Effector memory CD8-positive, alpha-beta T cell (primary cell): ENCODE results near the gene GNL3L.
"Not testable (repeated sequence)": the region's sequence is repeated elsewhere in the genome, so short reads cannot be mapped to it uniquely, and the experiment has no call there.

Experiments
- ATAC-seq: fragments of 150-1000 bp; cut with Tn5 transposase; replicated peaks from 2 replicates; pipeline ENCODE4 v1.10.0; 2021; ENCODE audit warnings: mild to moderate bottlenecking, moderate library complexity
- DNase-seq, 3 experiments: peaks; one replicate each; pipeline ENCODE4 v3.0.0; 2021
- H3K27ac Mint-ChIP-seq, 2 donors: one replicate each; pipeline ENCODE4 v1.8.0; 2022; ENCODE audit warnings: mild to moderate bottlenecking in 2 of 2, mixed read lengths in 2 of 2, moderate library complexity in 2 of 2
- H3K27me3 Mint-ChIP-seq, 2 donors: one replicate each; pipeline ENCODE4 v1.8.0; 2022; ENCODE audit warnings: mixed read lengths in 2 of 2
- H3K36me3 Mint-ChIP-seq: one replicate; pipeline ENCODE4 v1.8.0; 2022; ENCODE audit warnings: mild to moderate bottlenecking, moderate library complexity, mixed read lengths; ENCODE audit not compliant: insufficient read depth
- H3K4me1 Mint-ChIP-seq, 2 donors: one replicate each; pipeline ENCODE4 v1.8.0; 2022; ENCODE audit warnings: low read depth in 2 of 2, mixed read lengths in 2 of 2
- H3K4me3 Mint-ChIP-seq, 2 donors: one replicate each; pipeline ENCODE4 v1.8.0; 2022; ENCODE audit warnings: mild to moderate bottlenecking in 2 of 2, mixed read lengths in 2 of 2, moderate library complexity in 2 of 2
- H3K9me3 Mint-ChIP-seq, 2 donors: one replicate each; pipeline ENCODE4 v1.8.0; 2022; ENCODE audit warnings: mixed read lengths in 2 of 2
- total RNA-seq, 9 experiments: gene quantifications; one replicate each; lab custom pipeline; 2026; lab: John Stamatoyannopoulos, UW

GNL3L gene, protein sequence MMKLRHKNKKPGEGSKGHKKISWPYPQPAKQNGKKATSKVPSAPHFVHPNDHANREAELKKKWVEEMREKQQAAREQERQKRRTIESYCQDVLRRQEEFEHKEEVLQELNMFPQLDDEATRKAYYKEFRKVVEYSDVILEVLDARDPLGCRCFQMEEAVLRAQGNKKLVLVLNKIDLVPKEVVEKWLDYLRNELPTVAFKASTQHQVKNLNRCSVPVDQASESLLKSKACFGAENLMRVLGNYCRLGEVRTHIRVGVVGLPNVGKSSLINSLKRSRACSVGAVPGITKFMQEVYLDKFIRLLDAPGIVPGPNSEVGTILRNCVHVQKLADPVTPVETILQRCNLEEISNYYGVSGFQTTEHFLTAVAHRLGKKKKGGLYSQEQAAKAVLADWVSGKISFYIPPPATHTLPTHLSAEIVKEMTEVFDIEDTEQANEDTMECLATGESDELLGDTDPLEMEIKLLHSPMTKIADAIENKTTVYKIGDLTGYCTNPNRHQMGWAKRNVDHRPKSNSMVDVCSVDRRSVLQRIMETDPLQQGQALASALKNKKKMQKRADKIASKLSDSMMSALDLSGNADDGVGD
- total RNA-seq, result 75.8 to 163 (median 128) reads per million in 9 experiments

DNA sequence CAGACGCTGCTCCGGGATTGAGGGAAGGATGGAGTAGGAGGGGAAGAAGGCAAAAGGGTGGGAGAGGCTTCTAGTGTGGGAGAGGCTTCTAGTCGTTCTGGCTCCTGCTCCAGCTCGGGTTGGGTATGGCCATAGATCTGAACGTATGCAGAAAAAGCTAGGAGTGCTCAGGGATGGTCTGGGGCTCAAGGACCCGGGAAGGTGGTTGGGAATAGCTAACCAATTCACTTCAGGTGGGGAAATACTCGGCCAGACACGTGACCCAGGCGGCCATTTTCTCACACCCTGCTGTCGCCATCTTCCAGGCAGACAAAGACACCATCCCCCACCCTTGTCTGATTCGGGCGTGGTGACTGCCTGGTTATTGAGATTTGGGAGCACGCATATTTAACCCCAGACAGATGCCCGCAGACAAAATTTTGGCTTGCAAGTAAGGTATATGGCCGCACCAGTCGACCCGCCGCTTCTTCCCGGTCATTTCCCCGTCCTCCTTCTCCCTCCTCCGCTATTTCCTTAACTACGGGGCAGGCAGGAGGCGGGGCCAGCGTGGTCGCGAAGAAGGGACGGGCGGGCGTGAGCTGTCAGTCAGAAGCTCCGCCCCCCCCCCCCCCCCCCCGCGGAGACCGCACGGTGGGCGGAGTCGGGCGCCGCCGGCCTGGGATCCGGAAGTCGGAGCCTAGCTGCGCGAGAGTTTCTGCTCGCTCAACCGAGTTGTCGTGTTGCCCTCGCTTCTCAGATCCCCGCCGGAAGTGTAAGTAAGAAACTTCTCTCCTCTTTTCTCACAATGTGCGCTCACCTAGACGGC, at the start of gene GNL3L:
GNL3L (plus strand) TSS at position 668 of the 805 bp plus-strand sequence. CDS start 2,348 bp downstream, outside the sequence.
- peaks cover 0 to 3% of the 10 kb centered on the region in 2 donors for H3K9me3 Mint-ChIP-seq
- peaks cover 17% of the 10 kb centered on the region for H3K36me3 Mint-ChIP-seq
- DNase-seq, result peak; percentile 62 to 68 (median 66)
- no peaks in the 10 kb centered on the region for H3K27me3 Mint-ChIP-seq
- peak within 1 kb of the TSS; percentile 89 to 91 for H3K27ac Mint-ChIP-seq
- ATAC-seq, result peak; percentile 87
- peaks cover 19 to 23% of the 10 kb centered on the region in 2 donors for H3K4me1 Mint-ChIP-seq
- peak within 1 kb of the TSS; percentile 89 to 90 for H3K4me3 Mint-ChIP-seq

DNA sequence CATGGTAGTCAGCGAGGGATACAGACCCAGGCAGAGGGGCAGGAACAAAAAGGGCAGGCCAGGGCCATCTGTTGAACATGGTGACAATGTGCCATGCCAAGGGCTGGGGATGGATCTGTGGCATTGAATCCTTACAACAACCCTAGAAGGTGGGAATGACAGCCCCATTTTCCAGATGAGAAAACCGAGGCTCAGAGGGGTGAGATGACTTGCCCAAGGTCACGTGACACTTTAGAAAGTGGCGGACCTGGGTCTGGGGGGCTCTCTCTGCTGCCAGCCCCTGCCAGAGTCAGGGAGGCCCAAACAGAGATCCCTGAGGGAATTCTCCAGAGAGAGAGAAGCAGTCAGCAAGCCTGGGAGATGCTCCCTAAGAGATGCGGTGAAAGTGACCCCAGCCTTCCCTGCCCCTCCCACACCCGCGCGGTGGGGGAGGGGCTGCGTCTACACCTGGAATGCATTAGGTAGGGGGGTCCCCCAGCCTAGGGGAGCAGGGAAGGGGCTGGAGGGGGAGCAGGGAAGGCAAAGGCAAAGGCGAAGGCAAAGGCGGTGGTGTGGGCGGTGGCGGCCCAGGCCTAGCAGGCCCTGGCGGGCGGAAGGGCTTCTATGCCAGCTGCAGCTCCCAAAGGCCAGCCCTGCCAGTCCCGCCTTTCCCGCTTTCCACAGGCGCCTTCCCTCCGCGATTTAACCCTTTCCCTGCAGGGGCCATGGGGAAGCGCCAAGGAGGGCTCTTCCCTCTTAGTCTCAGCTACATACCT, 47.0 kb upstream of the GNL3L start:
- no peak overlapping the region for H3K4me3 Mint-ChIP-seq
- no peaks in the 10 kb centered on the region for H3K9me3 Mint-ChIP-seq
- no peak overlapping the region for H3K27ac Mint-ChIP-seq
- no peak for DNase-seq
- no peak for ATAC-seq
- H3K4me1 Mint-ChIP-seq, result no peaks in the 10 kb centered on the region
- peaks cover 0 to 17% of the 10 kb centered on the region in 2 donors for H3K27me3 Mint-ChIP-seq
- no peaks in the 10 kb centered on the region for H3K36me3 Mint-ChIP-seq

DNA sequence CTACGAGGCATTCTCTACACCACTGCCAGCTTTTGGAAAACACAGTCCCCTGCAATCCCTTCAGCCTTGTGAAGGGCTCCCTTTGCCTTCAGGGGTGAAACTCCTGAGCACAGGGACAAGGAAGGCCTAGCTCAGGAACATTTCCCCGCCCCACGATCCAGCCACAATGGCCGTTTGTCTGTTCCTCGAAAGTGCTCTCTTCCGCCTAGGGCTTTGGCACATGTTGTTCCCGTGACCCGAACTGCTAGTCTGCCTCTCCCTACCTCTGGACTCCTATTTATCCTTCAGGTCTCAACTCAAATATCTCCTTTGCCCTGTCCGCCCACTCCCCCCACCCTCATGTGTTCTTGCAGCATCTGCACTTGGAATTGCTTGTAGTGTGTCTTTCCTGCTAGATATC, 46.1 kb upstream of the GNL3L start:
- H3K9me3 Mint-ChIP-seq, result no peaks in the 10 kb centered on the region
- H3K4me1 Mint-ChIP-seq, result no peaks in the 10 kb centered on the region
- H3K4me3 Mint-ChIP-seq, result no peak overlapping the region
- no peak overlapping the region for H3K27ac Mint-ChIP-seq
- H3K27me3 Mint-ChIP-seq, result peaks cover 0 to 17% of the 10 kb centered on the region in 2 donors
- ATAC-seq, result no peak
- no peaks in the 10 kb centered on the region for H3K36me3 Mint-ChIP-seq
- no peak for DNase-seq

DNA sequence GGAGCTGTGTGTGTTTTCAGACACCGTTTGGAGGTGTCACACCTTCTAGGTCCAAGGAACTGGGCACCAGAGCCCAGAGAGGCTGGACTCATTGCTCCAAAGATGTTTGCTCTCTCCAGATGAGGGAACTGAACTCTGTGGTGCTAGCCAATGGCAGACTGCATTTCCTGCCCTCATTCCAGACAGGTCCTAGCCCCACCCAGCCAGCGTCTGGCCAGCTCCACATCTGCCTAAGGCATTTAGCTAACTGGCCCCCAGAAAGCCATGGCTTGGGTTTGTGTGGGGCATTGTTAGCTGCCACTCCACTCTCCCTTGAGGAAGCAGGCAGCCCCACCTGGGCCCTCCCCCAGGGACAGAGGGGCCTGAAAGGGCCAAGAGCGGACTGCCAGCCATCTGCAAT, 45.4 kb upstream of the GNL3L start:
- Mint-ChIP-seq H3K9me3 (no peaks in the 10 kb centered on the region), H3K36me3 (no peaks in the 10 kb centered on the region), H3K4me3 (no peak overlapping the region), H3K27me3 (peaks cover 0 to 17% of the 10 kb centered on the region in 2 donors), H3K4me1 (no peaks in the 10 kb centered on the region), H3K27ac (no peak overlapping the region)
- ATAC-seq, result no peak
- no peak for DNase-seq

DNA sequence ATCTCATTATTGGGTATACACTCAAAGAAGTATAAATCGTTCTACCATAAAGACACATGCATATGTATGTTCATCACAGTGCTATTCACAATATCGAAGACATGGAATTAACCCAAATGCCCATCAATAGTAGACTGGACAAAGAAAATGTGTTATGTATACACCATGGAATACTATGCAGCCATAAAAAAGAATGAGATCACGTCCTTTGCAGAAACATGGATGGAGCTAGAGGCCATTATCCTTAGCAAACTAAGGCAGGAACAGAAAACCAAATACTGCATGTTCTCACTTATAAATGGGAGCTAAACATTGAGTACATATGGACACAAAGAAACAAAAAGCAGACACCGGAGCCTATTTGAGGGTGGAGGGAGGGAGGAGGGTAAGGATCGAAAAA, 40.2 kb upstream of the GNL3L start:
- H3K27me3 Mint-ChIP-seq, result peaks cover 22 to 24% of the 10 kb centered on the region in 2 donors
- H3K4me3 Mint-ChIP-seq, H3K9me3 Mint-ChIP-seq, H3K27ac Mint-ChIP-seq, DNase-seq, H3K4me1 Mint-ChIP-seq, H3K36me3 Mint-ChIP-seq, ATAC-seq: not testable (repeated sequence)

DNA sequence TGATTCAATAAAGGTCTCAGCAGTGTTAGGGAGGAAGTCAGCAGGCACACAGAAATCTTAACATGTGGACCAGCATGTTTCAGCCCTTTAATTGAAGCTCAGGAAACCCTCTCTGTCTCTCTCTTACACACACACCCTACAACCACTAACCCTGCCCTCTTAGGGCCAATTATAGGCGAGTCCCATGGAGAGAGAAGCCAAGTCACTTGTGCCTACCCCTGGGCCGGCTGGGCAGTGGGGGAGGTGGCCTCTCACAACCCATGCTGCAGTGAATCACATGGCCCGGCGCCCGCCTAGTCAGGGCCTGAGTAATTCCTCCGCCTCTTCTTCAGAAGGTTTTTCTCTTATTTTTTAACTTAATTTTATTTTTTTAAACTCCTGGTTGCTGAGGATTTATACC, 37.7 kb upstream of the GNL3L start:
- DNase-seq (no peak), ATAC-seq (no peak)
- Mint-ChIP-seq H3K4me1 (peaks cover 0 to 5% of the 10 kb centered on the region in 2 donors), H3K4me3 (no peak overlapping the region), H3K9me3 (peaks cover 0 to 2% of the 10 kb centered on the region in 2 donors), H3K27me3 (peaks cover 32 to 38% of the 10 kb centered on the region in 2 donors), H3K27ac (no peak overlapping the region), H3K36me3 (no peaks in the 10 kb centered on the region)

DNA sequence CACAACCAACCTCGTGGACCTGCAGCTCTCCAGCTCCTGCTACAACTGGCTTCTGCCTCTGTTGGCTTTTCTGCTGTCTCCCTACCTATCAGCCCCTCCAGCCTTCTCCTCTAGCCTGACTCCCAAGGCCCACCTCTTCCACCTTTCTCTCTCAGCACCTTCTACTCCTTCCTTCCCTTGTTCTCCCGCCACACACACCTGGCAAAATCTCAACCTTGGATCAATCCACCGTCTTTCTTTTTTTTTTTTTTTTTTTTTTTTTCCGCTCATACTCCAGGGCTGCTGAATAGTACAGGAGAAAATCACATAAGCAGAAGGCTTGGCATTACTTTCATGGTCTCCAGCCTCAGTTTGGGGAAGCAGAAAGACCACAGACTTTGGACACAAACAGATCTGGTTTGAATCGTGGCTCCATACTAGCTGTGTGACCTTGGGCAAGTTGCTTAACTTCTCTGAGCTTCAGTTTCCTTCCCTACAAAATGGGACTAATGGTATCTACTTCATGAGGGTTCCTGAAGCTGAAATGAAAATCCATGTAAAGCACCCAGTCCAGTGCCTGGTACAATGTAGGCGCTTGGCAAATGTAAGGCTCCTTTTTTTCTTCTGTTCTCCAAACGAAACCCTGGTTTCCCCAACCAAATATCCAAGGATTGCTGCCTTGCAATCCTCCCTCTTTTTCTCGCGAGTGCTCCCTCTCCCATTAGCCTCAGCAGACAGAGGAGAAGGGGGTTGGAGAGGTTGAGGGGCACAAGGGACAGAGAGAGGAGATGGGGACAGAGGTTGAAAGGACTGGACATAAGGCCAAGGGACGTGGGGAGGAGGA, 35.6 kb upstream of the GNL3L start:
- H3K27ac Mint-ChIP-seq, result no peak overlapping the region
- ATAC-seq, result no peak

DNA sequence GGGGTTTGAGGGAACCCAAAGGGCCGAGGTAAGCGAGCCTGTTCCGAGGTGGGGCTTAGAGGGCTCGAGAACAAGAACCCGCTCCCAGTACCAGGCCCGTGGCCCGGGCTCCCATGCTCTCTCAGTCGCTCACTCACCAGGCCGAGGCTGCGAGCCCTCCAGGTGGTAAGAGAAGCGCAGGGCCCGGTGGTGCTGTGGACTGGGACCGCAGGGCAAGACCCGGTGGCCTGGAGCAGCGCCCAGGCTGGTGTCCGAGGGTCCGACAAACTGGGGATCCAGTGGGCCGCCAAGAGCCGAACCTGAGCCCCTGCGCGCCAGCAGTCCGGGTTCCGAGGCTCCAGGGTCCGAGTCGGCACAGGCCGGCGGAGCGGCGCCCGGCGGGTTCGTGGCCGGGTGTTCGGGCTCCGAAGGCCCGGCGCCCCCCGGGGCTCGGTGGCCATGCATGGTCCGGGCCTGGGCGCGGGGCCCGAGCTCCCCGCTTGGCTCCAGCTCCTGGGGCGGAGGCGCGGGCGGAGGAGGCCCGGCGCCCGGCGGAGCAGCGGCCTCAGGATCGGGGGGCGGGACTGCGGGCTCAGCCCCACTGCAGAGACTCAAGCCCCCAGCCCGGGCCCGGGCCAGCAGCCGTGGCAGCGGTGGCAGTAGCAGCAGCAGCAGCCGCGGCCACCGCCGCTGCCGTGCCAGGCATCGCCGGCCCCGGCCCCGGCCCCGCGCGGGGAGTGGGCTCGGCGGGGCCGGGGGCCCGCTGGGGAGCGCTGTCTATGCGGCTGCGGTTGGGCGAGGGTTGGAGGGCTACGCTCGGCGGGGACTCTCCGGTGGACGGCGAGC, 34.8 kb upstream of the GNL3L start:
- Mint-ChIP-seq H3K27ac (no peak overlapping the region), H3K4me3 (peak overlapping the region; percentile 70 to 76), H3K27me3 (peaks cover 48 to 64% of the 10 kb centered on the region in 2 donors)

More for the DNA sequence above, 35.6 kb upstream of the GNL3L start:
- Mint-ChIP-seq H3K9me3 (peaks cover 0 to 2% of the 10 kb centered on the region in 2 donors), H3K4me3 (peak overlapping the region; percentile 70), H3K27me3 (peaks cover 48 to 58% of the 10 kb centered on the region in 2 donors), H3K36me3 (no peaks in the 10 kb centered on the region), H3K4me1 (peaks cover 0 to 5% of the 10 kb centered on the region in 2 donors)
- DNase-seq, result no peak

DNA sequence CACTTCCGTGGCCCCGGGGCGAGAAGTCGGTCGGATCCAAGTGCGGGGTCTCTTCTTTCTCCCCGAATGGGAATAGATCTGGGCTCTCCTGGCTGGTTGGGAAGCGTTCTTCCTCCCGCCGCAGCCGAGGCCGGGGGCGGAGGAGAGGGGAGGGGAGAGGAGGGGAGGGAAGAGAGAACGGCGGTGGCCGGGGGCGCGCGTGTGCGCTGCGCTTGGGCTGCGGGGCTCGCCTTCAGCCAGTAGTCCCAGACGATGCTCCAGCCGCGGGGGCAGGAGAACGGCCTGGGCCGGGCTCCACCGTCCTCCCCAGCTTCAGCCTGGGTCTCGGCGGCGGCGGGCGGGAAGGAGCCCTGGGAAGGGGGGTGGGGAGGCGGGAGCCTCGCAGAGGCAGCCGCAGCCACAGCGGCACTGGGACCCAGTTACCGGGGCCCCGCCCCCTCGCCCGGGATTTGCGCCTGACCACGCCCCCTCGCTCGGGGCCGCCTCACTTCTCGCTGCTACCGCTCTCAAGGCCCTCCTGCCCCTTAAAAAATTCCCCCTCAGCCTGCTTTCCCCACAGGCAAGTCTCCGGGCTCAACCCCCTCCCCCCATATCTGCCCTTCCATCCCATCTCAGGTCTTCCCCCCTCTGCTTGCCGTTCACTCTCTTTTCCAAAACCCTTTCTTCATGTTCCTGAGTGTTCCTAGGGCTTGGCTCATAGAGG, 34.1 kb upstream of the GNL3L start, which contains the start of gene FGD1:
FGD1 (minus strand) TSS at position 421 of the 703 bp plus-strand sequence. CDS start 802 bp downstream, outside the sequence.
- no peak within 1 kb of the TSS for H3K27ac Mint-ChIP-seq
- ATAC-seq (peak; percentile 31), DNase-seq (peak in 1 of 3 experiments; percentile 1)
- no peaks in the 10 kb centered on the region for H3K36me3 Mint-ChIP-seq
- H3K27me3 Mint-ChIP-seq, result peaks cover 44 to 69% of the 10 kb centered on the region in 2 donors
- no peaks in the 10 kb centered on the region for H3K9me3 Mint-ChIP-seq
- peak within 1 kb of the TSS; percentile 70 to 76 for H3K4me3 Mint-ChIP-seq
- peaks cover 0 to 5% of the 10 kb centered on the region in 2 donors for H3K4me1 Mint-ChIP-seq

More for the DNA sequence above, 34.8 kb upstream of the GNL3L start:
- peak; percentile 14 for ATAC-seq
- Mint-ChIP-seq H3K36me3 (no peaks in the 10 kb centered on the region), H3K4me1 (peaks cover 0 to 5% of the 10 kb centered on the region in 2 donors), H3K9me3 (no peaks in the 10 kb centered on the region)
- DNase-seq, result no peak

DNA sequence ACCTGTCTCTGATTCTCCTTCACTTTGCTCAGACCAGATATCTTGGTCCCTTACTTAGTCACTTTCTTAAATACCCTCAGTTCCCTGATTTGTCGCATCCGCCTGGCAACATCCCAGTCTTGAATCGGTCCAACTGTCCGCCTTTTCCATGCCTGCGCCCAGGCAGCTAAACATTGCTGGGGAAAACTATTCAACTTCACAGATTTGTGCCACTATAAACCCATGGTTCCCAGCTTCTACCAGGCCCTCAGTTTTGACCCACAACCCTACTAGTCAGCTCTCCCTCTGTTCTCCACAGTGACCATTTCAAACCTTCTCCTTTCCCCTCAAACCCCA, 33.5 kb upstream of the GNL3L start:
- H3K27me3 Mint-ChIP-seq, result peaks cover 39 to 69% of the 10 kb centered on the region in 2 donors
- peak overlapping the region; percentile 70 to 76 for H3K4me3 Mint-ChIP-seq
- H3K4me1 Mint-ChIP-seq, result peaks cover 0 to 5% of the 10 kb centered on the region in 2 donors
- no peak for DNase-seq
- H3K36me3 Mint-ChIP-seq, result no peaks in the 10 kb centered on the region
- H3K9me3 Mint-ChIP-seq, result no peaks in the 10 kb centered on the region
- no peak overlapping the region for H3K27ac Mint-ChIP-seq
- ATAC-seq, result no peak

DNA sequence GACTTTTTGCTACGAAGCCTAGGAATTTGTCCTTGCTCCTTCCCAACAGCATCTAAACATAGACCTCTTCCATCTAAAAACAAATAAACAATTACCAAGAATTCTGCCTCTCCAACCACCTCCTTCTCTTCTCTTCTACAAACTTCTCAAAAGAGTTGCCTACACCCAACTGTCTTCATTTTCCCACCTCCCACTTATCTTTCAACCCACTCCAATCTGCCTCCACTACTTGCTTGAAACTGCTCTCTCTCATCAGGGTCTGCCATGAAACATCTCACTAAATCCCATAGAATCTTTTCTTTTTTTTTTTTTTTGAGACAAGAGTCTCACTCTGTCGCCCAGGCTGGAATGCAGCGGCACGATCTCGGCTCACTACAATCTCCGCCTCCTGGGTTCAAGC, 33.1 kb upstream of the GNL3L start:
- Mint-ChIP-seq H3K27ac (no peak overlapping the region), H3K4me1 (peaks cover 0 to 5% of the 10 kb centered on the region in 2 donors), H3K4me3 (peak overlapping the region; percentile 70 to 76), H3K36me3 (no peaks in the 10 kb centered on the region), H3K9me3 (no peaks in the 10 kb centered on the region), H3K27me3 (peaks cover 38 to 69% of the 10 kb centered on the region in 2 donors)
- DNase-seq (no peak), ATAC-seq (no peak)
